NCI-H345 treated with DMSO at 0.1 percent for 48 hours (cell line): Measurements from ENCODE around the gene SLC17A7.
"Not testable (repeated sequence)": the region's sequence is repeated elsewhere in the genome, so short reads cannot be mapped to it uniquely, and the experiment has no call there.

ENCODE experiments used
- DNase-seq: peaks from one replicate; lab custom pipeline; 2025; ENCODE audit not compliant: unreplicated experiment; lab: John Stamatoyannopoulos, UW

The SLC17A7 gene

DNA sequence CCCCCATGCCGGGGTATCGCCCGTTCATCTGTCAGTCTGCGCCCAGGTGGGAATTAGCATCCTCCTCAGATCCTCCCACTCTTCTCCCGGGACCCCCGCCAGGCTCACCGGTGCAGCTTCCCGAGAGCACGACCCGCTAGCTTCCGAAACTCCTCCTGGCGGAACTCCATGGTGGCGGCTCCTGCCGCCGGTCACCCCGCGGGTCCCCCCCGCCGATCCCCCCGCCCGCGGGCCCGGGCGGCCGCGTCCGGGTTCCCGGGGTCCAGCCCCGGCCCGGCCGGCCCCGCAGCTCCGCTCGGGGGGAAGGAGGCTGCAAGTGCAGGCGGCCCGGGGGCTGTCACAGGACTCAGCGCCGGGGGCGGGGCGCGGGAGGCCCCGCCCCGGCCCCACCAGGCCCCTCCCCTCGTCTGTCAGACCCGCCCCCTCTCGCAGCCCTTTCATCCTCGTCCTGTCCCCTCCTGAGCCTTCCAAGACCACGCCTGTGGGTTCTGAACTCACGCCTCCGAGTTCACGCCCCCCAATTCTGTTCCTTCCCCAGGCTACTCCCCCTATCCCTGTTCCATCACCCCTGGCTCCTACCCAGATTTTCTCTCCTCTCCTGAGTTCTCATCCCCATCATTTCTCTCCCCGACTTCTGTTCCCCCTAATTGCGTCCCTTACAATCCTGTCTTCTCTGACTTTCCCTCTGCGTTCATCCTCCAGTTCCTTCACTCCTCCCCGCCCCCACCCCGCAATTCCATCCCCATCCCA lies at the start of gene SLC17A7:
Gene SLC17A7, minus strand, starts transcription at position 318 of the 750 bp plus-strand sequence. Its CDS starts 148 bp downstream, at position 170.
- DNase-seq = peak; percentile 35

DNA sequence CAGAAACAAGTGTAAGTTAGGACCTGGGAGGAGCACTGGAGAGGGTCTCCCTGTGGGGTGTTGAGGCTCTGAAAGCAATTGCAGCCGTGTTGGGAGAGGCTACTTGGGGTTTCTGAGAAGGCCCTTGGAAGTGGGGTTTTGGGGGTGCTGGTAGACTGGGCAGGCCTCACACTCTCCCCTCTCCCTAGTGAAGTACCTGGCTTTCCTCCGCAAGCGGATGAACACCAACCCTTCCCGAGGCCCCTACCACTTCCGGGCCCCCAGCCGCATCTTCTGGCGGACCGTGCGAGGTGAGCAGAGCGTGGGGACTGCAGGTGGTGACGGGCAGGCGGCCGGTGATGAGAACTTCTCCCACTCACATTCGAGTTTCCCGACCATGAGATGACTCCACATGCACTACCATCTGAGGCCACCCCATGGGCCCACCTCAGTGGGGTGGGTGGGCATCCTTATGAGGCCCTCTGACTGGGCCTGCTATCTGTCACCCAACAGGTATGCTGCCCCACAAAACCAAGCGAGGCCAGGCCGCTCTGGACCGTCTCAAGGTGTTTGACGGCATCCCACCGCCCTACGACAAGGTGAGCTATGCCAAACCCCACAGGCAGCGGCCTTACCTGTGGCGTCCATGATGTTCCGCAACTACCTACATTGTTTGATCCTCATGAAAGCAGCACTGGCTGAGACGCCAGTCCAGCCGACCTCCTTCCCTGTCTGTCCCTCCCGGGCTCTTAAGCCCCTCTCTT lies 49.1 kb upstream of the SLC17A7 start:
- no peak for DNase-seq

- DNase-seq = no peak
Measured at GRCh38 chr19:49489601-49490167, 48.4 kb upstream of the SLC17A7 start.

DNA sequence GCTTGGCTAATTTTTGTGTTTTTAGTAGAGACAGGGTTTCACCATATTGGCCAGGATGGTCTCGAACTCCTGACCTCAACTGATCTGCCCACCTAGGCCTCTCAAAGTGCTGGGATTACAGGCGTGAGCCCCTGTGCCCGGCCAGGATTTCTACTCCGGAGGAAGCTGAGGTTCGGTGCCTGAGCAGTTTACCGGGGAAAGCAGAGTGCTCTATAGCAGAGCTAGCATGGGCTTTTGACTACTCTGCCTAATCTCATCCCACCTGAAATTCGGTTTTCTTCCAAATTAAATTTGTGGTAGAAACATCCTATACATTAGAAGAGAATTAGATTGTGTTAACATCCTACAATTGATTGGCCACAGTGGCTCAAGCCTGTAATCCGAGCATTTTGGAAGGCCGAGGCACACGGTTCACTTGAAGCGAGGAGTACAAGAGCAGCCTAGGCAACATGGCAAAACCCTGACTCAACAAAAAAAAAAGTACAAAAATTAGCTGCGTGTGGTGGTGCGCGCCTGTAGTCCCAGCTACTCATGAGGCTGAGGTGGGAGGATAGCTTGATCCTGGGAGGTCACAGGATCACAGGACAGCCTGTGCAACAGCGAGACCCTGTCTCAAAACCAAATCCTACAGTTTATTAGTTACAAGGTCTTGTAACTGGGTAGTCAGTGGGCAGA lies 47.7 kb upstream of the SLC17A7 start:
- no peak for DNase-seq

GRCh38 chr19:49488046-49488862 lies 46.9 kb upstream of the SLC17A7 start:
- no peak for DNase-seq

- peak; percentile 92 for DNase-seq
Measured at GRCh38 chr19:49487277-49488045, 46.1 kb upstream of the SLC17A7 start, which contains the start of gene RPL13A. TSS of gene RPL13A (plus strand) at chr19:49487608. CDS start at chr19:49487630, 22 bp downstream.

GRCh38 chr19:49486710-49487276 lies 45.5 kb upstream of the SLC17A7 start:
- no peak for DNase-seq

DNA sequence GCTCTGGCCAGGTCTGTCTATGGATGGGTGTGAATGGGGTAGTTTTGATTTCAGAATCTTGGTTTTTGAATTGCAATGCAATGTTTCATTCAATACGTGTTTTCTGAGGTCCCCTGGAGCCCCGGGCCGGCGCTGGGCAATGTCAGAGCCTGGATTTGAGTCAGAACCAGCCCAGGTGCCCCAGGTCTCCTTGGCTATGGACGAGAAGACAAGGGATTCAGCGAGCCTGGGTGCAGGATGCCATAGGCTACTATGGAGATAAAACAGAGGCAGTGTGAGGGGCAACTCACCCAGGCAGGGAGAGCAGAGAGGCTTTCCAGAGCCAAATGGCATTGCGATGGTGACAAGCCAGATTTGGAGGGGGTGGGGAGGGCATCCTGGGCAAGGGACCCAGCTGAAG lies 44.9 kb upstream of the SLC17A7 start:
- no peak for DNase-seq

GRCh38 chr19:49481020-49481683 lies 39.8 kb upstream of the SLC17A7 start:
- no peak for DNase-seq

- DNase-seq = no peak
Measured at GRCh38 chr19:49479975-49480628, 38.8 kb upstream of the SLC17A7 start.

GRCh38 chr19:49475995-49476880 lies 34.9 kb upstream of the SLC17A7 start:
- no peak for DNase-seq

DNA sequence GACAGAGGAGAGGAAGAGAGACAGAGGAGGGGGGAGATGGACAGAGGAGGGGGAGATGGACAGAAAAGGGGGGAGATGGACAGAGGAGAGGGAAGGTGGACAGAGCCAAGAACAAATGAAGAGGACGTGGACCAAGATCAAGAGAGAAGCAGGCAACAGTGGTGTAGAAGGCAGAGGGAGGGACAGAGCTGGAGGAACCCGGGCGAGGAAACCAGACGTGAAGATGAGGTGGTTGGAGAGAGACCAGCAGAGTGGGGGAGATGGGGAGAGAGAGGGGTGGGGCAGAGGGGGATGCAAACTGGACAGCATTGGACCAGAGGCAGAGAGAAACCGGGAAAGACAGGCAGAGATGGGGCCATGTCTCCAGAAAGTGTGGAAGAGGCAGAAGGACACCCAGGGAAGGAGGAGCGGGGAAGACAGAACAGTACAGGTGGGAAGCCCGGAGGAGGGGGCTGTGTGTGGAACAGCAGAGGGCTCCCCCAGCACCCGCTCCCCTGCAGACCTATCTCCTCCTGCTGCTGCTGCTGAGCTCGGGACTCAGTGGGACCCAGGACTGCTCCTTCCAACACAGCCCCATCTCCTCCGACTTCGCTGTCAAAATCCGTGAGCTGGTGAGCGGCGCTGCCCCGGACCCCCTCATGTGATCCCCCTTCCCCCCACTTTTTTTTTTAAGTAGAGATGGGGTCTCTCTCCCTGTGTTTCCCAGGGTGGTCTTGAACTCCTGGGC lies 34.0 kb upstream of the SLC17A7 start:
- no peak for DNase-seq

GRCh38 chr19:49474542-49474924 lies 33.2 kb upstream of the SLC17A7 start:
- DNase-seq = no peak

DNA sequence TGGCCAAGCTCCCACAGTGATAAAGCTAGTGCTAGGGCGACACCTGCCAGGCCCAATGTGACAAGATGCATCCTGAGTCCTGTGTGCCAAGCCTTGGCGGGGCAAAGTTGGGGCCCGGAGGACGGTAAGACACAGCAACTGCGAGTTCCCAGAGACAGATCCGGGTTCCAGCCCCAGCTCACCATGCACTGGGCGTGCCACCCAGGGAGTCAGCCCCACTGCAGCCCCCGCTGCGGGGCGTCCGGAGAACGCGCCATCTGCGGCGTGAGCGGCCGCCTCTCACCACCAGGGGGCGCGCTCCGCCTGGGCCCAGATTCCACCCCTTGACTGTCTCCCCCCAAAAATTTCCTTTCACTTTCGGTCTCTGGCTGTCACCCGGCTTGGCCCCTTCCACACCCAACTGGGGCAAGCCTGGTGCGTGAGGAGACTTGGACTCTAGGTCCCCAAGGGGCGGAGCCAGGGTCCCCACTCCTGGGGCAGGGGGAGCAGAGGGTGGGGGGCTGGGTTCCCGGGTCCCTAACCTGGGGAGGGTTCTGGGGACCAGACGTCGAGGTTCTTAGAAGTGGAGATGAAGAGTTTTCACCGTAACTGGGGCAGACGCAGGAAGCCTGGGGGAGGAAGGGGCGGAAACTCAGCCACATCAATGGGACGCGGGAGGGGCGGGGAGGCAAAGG lies 32.7 kb upstream of the SLC17A7 start, which contains the start of gene FLT3LG:
Gene FLT3LG, plus strand, starts transcription at position 348 of the 674 bp plus-strand sequence. CDS start 425 bp downstream, outside the sequence.
- DNase-seq = peak; percentile 14

GRCh38 chr19:49473501-49473867 lies 32.2 kb upstream of the SLC17A7 start:
- not testable (repeated sequence) for DNase-seq

GRCh38 chr19:49472936-49473335 lies 31.6 kb upstream of the SLC17A7 start:
- DNase-seq = no peak
